Large intestine (tissue), 3 donors: ENCODE data around the gene ATP8A2. TPM values are rescaled to one million over a fixed set of nuclear protein-coding genes. Genes with fewer than 3 reads are reported as not detected.
"Not testable (repeated sequence)": the region's sequence is repeated elsewhere in the genome, so short reads cannot be mapped to it uniquely, and the experiment has no call there.

ENCODE experiments used
- DNase-seq, 2 donors: peaks; one replicate each; pipeline versions ENCODE4 v3.0.0 to v3.0.0-alpha.2; 2013
- H3K27ac ChIP-seq: one replicate; pipeline ENCODE4 v1.5.1; 2013; ENCODE audit warnings: low read length
- H3K27me3 ChIP-seq: 2 replicates; pipeline ENCODE4 v1.6.1; 2013; ENCODE audit warnings: low read length; ENCODE audit not compliant: control insufficient read depth, insufficient read depth
- H3K36me3 ChIP-seq: 2 replicates; pipeline ENCODE4 v1.6.1; 2013; ENCODE audit warnings: low read length; ENCODE audit not compliant: control insufficient read depth, insufficient read depth
- H3K4me1 ChIP-seq: one replicate; pipeline ENCODE4 v1.6.1; 2013; ENCODE audit warnings: low read length; ENCODE audit not compliant: control insufficient read depth, insufficient read depth
- H3K4me3 ChIP-seq: one replicate; pipeline ENCODE4 v1.5.1; 2013; ENCODE audit warnings: low read length
- H3K9me3 ChIP-seq: one replicate; pipeline ENCODE4 v1.6.1; 2013; ENCODE audit warnings: mild to moderate bottlenecking, low read depth, low read length, moderate library complexity; ENCODE audit not compliant: control insufficient read depth
- WGBS: methylation state at CpG from one replicate; pipeline ENCODE4 v1.1.5; 2013; ENCODE audit warnings: low lambda C conversion rate; ENCODE audit not compliant: insufficient coverage; 5-methylcytosine and 5-hydroxymethylcytosine counted together
- polyA plus RNA-seq: library from polyadenylated mRNA; unstranded; fragments of 120-200 nt; gene quantifications from one replicate; pipeline ENCODE4 v1.2.1, GENCODE V29; 2013

The ATP8A2 gene
- polyA plus RNA-seq, 1 donor = 2.3 TPM

- 100% methylated on average over 1 of the region's 24 CpGs for WGBS
- H3K36me3 ChIP-seq = no peaks in the 10 kb centered on the region
- no peak overlapping the region for H3K27ac ChIP-seq
- no peak for DNase-seq
- no peak overlapping the region for H3K4me3 ChIP-seq
- no peaks in the 10 kb centered on the region for H3K4me1 ChIP-seq
- no peaks in the 10 kb centered on the region for H3K27me3 ChIP-seq
- H3K9me3 ChIP-seq = no peaks in the 10 kb centered on the region
These were observed 568.4 kb downstream of the ATP8A2 start for GRCh38 chr13:25939961-25940687.

GRCh38 chr13:25943081-25943480 is 571.3 kb downstream of the ATP8A2 start:
- DNase-seq = no peak
- Histone ChIP-seq H3K9me3 (no peaks in the 10 kb centered on the region), H3K36me3 (no peaks in the 10 kb centered on the region), H3K4me3 (no peak overlapping the region), H3K4me1 (no peaks in the 10 kb centered on the region), H3K27ac (no peak overlapping the region), H3K27me3 (no peaks in the 10 kb centered on the region)
- WGBS = no CpG with 5 or more reads among the region's 5 CpGs

- H3K4me1 ChIP-seq = no peaks in the 10 kb centered on the region
- DNase-seq = no peak
- H3K9me3 ChIP-seq = no peaks in the 10 kb centered on the region
- H3K27me3 ChIP-seq = no peaks in the 10 kb centered on the region
- no peaks in the 10 kb centered on the region for H3K36me3 ChIP-seq
- H3K27ac ChIP-seq = no peak overlapping the region
- WGBS = 44% methylated on average over 1 of the region's 6 CpGs
- no peak overlapping the region for H3K4me3 ChIP-seq
These were observed 571.9 kb downstream of the ATP8A2 start for GRCh38 chr13:25943658-25944057.

GRCh38 chr13:25945596-25945995 is 573.8 kb downstream of the ATP8A2 start:
- WGBS = no CpG with 5 or more reads among the region's 7 CpGs
- Histone ChIP-seq H3K4me3 (no peak overlapping the region), H3K27me3 (no peaks in the 10 kb centered on the region), H3K27ac (no peak overlapping the region), H3K36me3 (no peaks in the 10 kb centered on the region), H3K4me1 (no peaks in the 10 kb centered on the region), H3K9me3 (no peaks in the 10 kb centered on the region)
- DNase-seq = no peak

- H3K4me1 ChIP-seq = no peaks in the 10 kb centered on the region
- DNase-seq = no peak
- 92% methylated on average over 2 of the region's 6 CpGs for WGBS
- H3K27me3 ChIP-seq = no peaks in the 10 kb centered on the region
- H3K9me3 ChIP-seq = no peaks in the 10 kb centered on the region
- no peaks in the 10 kb centered on the region for H3K36me3 ChIP-seq
- H3K4me3 ChIP-seq = no peak overlapping the region
- no peak overlapping the region for H3K27ac ChIP-seq
These were observed 574.5 kb downstream of the ATP8A2 start for GRCh38 chr13:25946321-25946720.

- Histone ChIP-seq H3K9me3 (no peaks in the 10 kb centered on the region), H3K27ac (no peak overlapping the region), H3K36me3 (no peaks in the 10 kb centered on the region), H3K27me3 (no peaks in the 10 kb centered on the region), H3K4me1 (no peaks in the 10 kb centered on the region), H3K4me3 (no peak overlapping the region)
- no CpG with 5 or more reads among the region's 3 CpGs for WGBS
- DNase-seq = no peak
These were observed 577.1 kb downstream of the ATP8A2 start for GRCh38 chr13:25948910-25949309.

- Histone ChIP-seq H3K36me3 (no peaks in the 10 kb centered on the region), H3K4me3 (no peak overlapping the region), H3K27me3 (no peaks in the 10 kb centered on the region), H3K9me3 (no peaks in the 10 kb centered on the region), H3K4me1 (no peaks in the 10 kb centered on the region), H3K27ac (no peak overlapping the region)
- WGBS = no CpG with 5 or more reads among the region's 4 CpGs
- no peak for DNase-seq
These were observed 580.1 kb downstream of the ATP8A2 start for GRCh38 chr13:25951831-25952230.

GRCh38 chr13:25954080-25954479 is 582.3 kb downstream of the ATP8A2 start:
- WGBS = no CpG with 5 or more reads among the region's 5 CpGs
- H3K27ac ChIP-seq, H3K9me3 ChIP-seq, H3K4me1 ChIP-seq, H3K36me3 ChIP-seq, H3K4me3 ChIP-seq, H3K27me3 ChIP-seq, DNase-seq: not testable (repeated sequence)

GRCh38 chr13:25954943-25955342 is 583.2 kb downstream of the ATP8A2 start:
- no CpG with 5 or more reads among the region's 1 CpG for WGBS

GRCh38 chr13:25958986-25959385 is 587.2 kb downstream of the ATP8A2 start:
- Histone ChIP-seq H3K4me1 (no peaks in the 10 kb centered on the region), H3K9me3 (no peaks in the 10 kb centered on the region), H3K4me3 (no peak overlapping the region), H3K27me3 (no peaks in the 10 kb centered on the region), H3K36me3 (no peaks in the 10 kb centered on the region), H3K27ac (no peak overlapping the region)
- DNase-seq = no peak
- no CpG with 5 or more reads among the region's 1 CpG for WGBS

More at GRCh38 chr13:25954943-25955342, 583.2 kb downstream of the ATP8A2 start:
- not testable (repeated sequence) for H3K27ac ChIP-seq, DNase-seq, H3K27me3 ChIP-seq, H3K4me3 ChIP-seq, H3K36me3 ChIP-seq, H3K9me3 ChIP-seq, H3K4me1 ChIP-seq

GRCh38 chr13:25961294-25961693 is 589.5 kb downstream of the ATP8A2 start:
- H3K27me3 ChIP-seq = peaks cover under 1% of the 10 kb centered on the region
- no CpG with 5 or more reads among the region's 7 CpGs for WGBS
- H3K36me3 ChIP-seq = no peaks in the 10 kb centered on the region
- DNase-seq = no peak
- H3K4me3 ChIP-seq = no peak overlapping the region
- no peaks in the 10 kb centered on the region for H3K9me3 ChIP-seq
- no peak overlapping the region for H3K27ac ChIP-seq
- H3K4me1 ChIP-seq = no peaks in the 10 kb centered on the region
